Measurements from ENCODE around the gene NME5.
A peak's percentile ranks its signal among the peaks of the same experiment; 100 is the strongest.

NME5 gene

GRCh38 chr5:138132543-138132942 lies 6.7 kb downstream of the NME5 start:
- no peak for DNase-seq (ENCODE audit: low read depth, low spot score)

GRCh38 chr5:138129347-138129746 lies 9.9 kb downstream of the NME5 start:
- DNase-seq (ENCODE audit: low read depth, low spot score): no peak

GRCh38 chr5:138128334-138128733 lies 10.9 kb downstream of the NME5 start:
- DNase-seq (ENCODE audit: low read depth, low spot score): no peak

- no peak for DNase-seq (ENCODE audit: low read depth, low spot score)
Measured at GRCh38 chr5:138115254-138115653, 24.0 kb downstream of the NME5 start.

GRCh38 chr5:138111937-138112336 lies 27.3 kb downstream of the NME5 start:
- no peak for DNase-seq (ENCODE audit: low read depth, low spot score)

DNA sequence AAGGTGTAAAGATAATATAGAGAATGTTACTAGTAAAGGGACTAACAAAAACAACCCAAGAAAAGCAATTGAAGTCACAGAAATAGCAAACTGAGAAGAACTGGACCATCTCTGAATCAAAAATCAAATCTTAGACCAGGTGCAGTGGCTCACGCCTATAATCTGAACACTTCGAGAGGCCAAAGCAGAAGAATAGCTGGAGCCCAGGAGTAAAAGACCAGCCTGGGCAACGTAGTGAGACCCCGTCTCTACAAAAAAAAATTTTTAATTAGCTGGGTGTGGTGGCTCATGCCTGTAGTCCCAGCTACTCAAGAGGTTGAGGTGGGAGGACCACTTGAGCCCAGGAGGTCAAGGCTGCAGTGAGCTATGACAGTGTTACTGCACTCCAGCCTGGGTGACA lies 28.0 kb downstream of the NME5 start:
- no peak for DNase-seq (ENCODE audit: low read depth, low spot score)

- no peak for DNase-seq (ENCODE audit: low read depth, low spot score)
Measured at GRCh38 chr5:138110266-138110963, 28.8 kb downstream of the NME5 start.

GRCh38 chr5:138109463-138110265 lies 29.6 kb downstream of the NME5 start:
- DNase-seq (ENCODE audit: low read depth, low spot score): no peak

DNA sequence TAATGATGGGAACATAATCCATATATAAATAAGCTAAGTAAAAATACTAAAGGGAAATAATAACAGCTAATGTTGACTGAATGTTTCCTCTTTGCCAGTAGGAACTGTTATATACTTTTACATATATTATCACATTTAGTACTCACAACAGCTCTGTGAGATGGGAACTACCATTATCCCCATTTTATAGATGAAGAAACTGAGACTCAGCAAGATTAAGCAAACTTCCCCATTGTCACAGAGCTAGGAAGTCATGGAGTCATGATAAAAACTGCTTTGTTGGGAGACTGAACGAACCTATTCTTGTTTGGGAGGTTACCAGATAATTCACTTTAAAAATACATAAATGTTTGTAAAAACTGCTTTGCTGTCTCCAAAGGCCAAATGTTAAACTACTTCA lies 32.0 kb downstream of the NME5 start:
- DNase-seq (ENCODE audit: low read depth, low spot score): no peak

DNA sequence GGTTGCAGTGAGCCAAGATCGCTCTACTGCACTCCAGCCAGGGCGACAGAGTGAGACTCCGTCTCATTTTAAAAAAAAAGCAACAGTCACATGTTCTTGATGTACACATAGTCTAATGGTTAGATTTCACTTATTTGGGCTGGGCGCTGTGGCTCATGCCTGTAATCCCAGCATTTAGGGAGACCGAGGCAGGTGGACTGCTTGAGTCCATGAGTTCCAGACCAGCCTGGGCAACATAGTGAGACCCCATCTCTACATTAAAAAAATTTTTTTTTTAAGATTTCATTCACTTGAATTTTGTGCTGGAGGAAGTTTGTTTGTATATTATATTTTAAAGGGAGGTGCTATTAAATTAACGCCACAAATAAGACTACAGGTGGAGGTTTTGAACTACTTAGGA lies 33.5 kb downstream of the NME5 start:
- DNase-seq (ENCODE audit: low read depth, low spot score): no peak

- no peak for DNase-seq (ENCODE audit: low read depth, low spot score)
Measured at GRCh38 chr5:138103319-138103637, 36.0 kb downstream of the NME5 start.

DNA sequence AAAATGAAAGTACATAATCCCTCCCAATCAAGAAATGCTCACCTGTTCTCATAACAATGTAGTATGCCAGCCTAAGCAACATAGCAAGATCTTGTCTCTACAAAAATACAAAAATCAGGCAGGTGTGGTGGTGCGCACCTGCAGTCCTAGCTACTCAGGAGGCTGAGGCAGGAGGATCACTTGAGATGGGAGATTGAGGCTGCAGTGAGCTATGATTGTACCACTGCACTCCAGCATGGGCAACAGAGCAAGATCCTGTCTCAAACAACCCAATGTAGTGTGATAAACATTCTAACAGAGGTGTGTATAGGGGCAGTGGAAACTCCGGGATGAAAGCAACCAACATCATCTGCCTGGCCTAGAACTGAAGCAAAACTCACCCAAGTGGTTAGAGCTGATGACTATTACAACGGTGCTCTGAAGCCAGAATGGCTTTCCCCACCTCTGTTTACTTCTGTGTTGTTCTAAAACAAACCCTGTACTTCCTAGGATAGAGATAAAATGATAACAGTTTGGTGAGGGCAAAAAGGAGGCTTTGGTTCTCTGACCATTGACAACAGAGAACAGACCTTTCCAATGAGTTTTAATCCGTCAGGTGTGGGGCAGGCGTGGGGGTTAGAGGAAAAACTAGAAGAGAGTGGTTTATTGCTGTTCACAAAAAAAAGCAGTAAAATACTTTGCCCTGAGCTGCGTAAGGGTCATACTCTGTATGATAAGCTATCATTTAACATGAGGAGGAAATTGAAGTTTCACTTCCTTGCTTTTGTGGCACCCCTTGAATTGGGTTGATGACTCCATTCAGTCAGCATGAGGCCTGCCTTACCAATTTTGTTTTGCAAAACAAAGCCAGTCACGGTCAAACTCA lies 36.5 kb downstream of the NME5 start:
- DNase-seq (ENCODE audit: low read depth, low spot score): no peak

- no peak for DNase-seq (ENCODE audit: low read depth, low spot score)
Measured at GRCh38 chr5:138096997-138097828, 42.0 kb downstream of the NME5 start.

GRCh38 chr5:138096363-138096762 lies 42.9 kb downstream of the NME5 start:
- DNase-seq (ENCODE audit: low read depth, low spot score): no peak

DNA sequence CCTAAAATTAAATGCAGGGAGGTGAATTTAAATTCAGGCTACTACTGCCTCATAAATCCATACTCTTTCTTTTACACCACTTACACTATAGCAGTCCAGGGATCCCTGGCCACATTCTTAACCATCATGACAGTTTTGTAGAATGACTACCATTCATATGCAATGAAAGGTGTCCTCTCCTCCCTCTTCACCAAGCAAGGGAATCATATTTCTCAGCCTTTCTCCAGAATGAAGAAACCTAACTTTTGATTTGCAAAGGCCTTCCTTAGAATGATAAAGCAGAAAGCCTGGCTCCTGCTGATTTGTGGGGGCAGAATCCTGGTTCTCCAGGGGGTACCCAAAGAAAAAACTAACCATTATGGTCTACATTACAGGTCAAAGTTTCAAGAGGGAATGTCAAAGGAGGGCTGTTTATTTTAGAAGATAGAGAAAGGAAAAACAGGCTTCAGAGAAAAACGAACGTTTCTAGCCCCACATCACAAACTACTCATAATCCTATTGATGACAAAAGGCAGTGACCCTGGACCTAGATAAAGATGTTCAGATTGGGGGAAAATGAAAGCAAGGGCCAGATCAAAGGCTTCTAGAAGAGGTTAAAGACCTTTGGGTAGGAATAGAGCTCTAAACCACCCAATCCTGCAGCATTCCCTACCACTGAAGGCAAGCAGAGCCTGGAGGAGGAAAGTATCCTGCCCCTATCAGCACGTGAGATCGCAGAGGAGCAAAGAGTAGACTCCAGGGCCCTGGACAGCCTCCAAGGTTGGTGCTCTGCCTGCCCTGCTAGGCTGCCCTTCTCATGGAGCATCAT lies 43.9 kb downstream of the NME5 start:
- DNase-seq (ENCODE audit: low read depth, low spot score): peak; percentile 87

GRCh38 chr5:138093036-138093435 lies 46.2 kb downstream of the NME5 start:
- no peak for DNase-seq (ENCODE audit: low read depth, low spot score)

GRCh38 chr5:138092301-138092700 lies 46.9 kb downstream of the NME5 start:
- no peak for DNase-seq (ENCODE audit: low read depth, low spot score)

GRCh38 chr5:138091685-138092084 lies 47.5 kb downstream of the NME5 start:
- no peak for DNase-seq (ENCODE audit: low read depth, low spot score)

DNA sequence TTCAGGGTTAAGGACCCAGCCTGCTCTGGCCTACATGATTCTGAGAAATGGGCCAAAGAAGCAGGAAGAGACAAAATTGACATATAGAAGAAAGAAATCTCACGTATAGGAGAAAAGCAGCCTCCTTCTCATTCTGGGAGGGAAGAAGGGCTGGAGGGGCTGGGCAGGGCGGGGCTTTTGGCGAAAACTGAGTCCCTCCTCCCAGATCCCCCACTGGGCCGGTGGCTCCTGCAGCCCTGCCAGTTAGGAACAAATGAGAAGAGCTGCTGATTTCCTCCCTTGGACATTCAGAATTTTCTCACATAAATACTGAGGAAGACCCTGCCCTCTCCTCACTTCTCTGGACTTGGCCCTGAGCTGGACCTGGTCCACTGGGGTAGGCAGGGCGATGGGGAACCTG lies 55.5 kb downstream of the NME5 start, which contains the start of gene WNT8A:
Gene WNT8A (plus strand): TSS at position 332 of the 400 bp plus-strand sequence. CDS start 95 bp downstream, outside the sequence.
- DNase-seq (ENCODE audit: low read depth, low spot score): no peak

DNA sequence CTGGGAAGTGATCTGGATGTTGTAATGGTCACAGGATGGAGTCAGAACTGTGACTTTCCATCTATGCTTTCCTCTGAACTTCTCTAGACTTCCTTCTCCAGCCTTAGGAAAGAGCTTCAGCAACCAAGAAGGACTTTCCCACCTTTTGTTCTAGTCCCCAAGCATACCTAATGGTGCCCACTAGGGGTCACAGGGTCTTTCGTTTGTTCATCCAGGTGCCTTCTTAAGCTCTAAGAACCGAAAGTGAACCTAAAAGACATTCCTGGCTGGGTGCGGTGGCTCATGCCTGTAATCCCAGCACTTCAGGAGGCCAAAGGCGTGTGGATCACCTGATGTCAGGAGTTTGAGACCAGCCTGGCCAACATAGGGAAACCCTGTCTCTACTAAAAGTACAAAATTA lies 57.2 kb downstream of the NME5 start:
- DNase-seq (ENCODE audit: low read depth, low spot score): no peak
